Heart right ventricle (tissue), 16 donors: ENCODE measurements around the gene C3. TPM values are rescaled to one million over a fixed set of nuclear protein-coding genes. Genes with fewer than 3 reads are reported as not detected.

Experiments
- ATAC-seq, 8 donors: fragments of 200-7000 bp; cut with Tn5 transposase; one replicate each; pipeline ENCODE4 v1.9.1; 2020; ENCODE audit warnings: mild to moderate bottlenecking in 8 of 8, moderate library complexity in 8 of 8, moderate number of reproducible peaks in 1 of 8
- DNase-seq, 2 donors: peaks; one replicate each; pipeline ENCODE4 v3.0.0-alpha.2; 2020
- H3K27ac ChIP-seq, 10 donors: fragments of 200-600 bp; sonication (generic) in 2 of 10; one replicate each; pipeline versions ENCODE4 v1.5.0 to v1.8.0; 2020 to 2022; ENCODE audit warnings: mild to moderate bottlenecking in 3 of 10
- H3K27me3 ChIP-seq, 7 donors: fragments of 200-600 bp; one replicate each; pipeline ENCODE4 v1.8.0; 2021 to 2022; ENCODE audit warnings: mild to moderate bottlenecking in 2 of 7
- H3K36me3 ChIP-seq, 9 donors: fragments of 200-600 bp; sonication (generic) in 1 of 9; one replicate each; pipeline versions ENCODE4 v1.5.0 to v1.8.0; 2020 to 2022; ENCODE audit warnings: mild to moderate bottlenecking in 2 of 9
- H3K4me1 ChIP-seq, 9 donors: fragments of 200-600 bp; sonication (generic) in 1 of 9; one replicate each; pipeline versions ENCODE4 v1.5.0 to v1.8.0; 2020 to 2022; ENCODE audit warnings: mild to moderate bottlenecking in 4 of 9
- H3K4me3 ChIP-seq, 10 donors: fragments of 200-600 bp; sonication (generic) in 2 of 10; one replicate each; pipeline versions ENCODE4 v1.5.0 to v1.8.0; 2020 to 2022; ENCODE audit warnings: mild to moderate bottlenecking in 7 of 10, moderate library complexity in 2 of 10
- H3K9me3 ChIP-seq, 11 donors: fragments of 200-600 bp in 10 of 11; sonication (generic) in 2 of 11; one replicate each; pipeline versions ENCODE4 v1.5.0 to v1.8.0; 2013 to 2022; ENCODE audit warnings: mild to moderate bottlenecking in 2 of 11, control low read depth in 1 of 11, moderate library complexity in 1 of 11
- CTCF ChIP-seq, 9 donors: fragments of 200-600 bp; sonication (generic) in 2 of 9; IDR thresholded peaks; one replicate each; pipeline versions ENCODE4 v1.5.0 to v1.8.0; 2021 to 2022; ENCODE audit warnings: antibody characterized with exemption in 9 of 9, mild to moderate bottlenecking in 5 of 9, moderate library complexity in 1 of 9
- WGBS, 2 donors: extraction: QIAGEN DNeasy Blood & Tissue Kit; methylation state at CpG; one replicate each; pipeline ENCODE4 v1.1.7; 2013; ENCODE audit warnings: inconsistent platforms in 1 of 2; 5-methylcytosine and 5-hydroxymethylcytosine counted together
- intact Hi-C, 10 donors: fragments of 100-400 bp; cut with DNase I; formaldehyde crosslinking; loops; one replicate each; pipeline versions ENCODE4 v1.11.1 to v1.14.2; 2022
- polyA plus RNA-seq, 2 donors: library from polyadenylated mRNA; stranded (reverse); fragments of 200-250 nt; gene quantifications; one replicate each; pipeline ENCODE4 v1.2.3, GENCODE V29; 2013
- total RNA-seq, 10 donors: library from RNA; stranded (reverse); fragmentation: NEBNext Ultra II Directional in 3 of 10; extraction: Animal tissue kit (Norgen Biotek cat#: 25700) in 3 of 10; gene quantifications; one replicate each; pipeline versions ENCODE4 v1.2.1 to v1.2.4, GENCODE V29; 2021 to 2023
- donor health status: Arrhythmogenic right ventricular cardiomyopathy.
- donor health status: ischemic (EF 13 %, LVEDD 7.1; RV severe dilation, severe dysfunction).
- donor health status: healthy with polysubstance abuse.
- donor health status: DM: no; HTN: yes; CAD: no.
- donor health status: DM: no; HTN: no; CAD: no.
- donor health status: ischemic (EF 25% LVEDD 6.9; RV normal size, moderate dysfunction).
- donor health status: ischemic (EF 25% LVEDD 5.7; RV mildly dilated, moderate dysfunction).
- donor health status: healthy.
- donor health status: DM: yes; HTN: yes; CAD: no.
- donor health status: Ischemic cardiomyopathy.
- donor health status: ischemic (EF 35%, LVEDD 5.7; RV mildly dilated, moderate dysfunction).
- donor health status: nonischemic (EF 11% LVEDD 7.7; RV severe dilation, severe dysfunction).
- donor health status: DM: yes; HTN: yes; CAD: no.
- donor health status: PGD.
- donor health status: ischemic (EF 29% LVEDD 5.4; RV normal size, mild dysfunction).
- donor health status: nonischemic (EF 23%, LVEDD 6.1; RV moderate dilation, normal function).

The C3 gene
- total and polyA plus RNA-seq, 12 donors: 23.0 to 475 (median 170) TPM

DNA sequence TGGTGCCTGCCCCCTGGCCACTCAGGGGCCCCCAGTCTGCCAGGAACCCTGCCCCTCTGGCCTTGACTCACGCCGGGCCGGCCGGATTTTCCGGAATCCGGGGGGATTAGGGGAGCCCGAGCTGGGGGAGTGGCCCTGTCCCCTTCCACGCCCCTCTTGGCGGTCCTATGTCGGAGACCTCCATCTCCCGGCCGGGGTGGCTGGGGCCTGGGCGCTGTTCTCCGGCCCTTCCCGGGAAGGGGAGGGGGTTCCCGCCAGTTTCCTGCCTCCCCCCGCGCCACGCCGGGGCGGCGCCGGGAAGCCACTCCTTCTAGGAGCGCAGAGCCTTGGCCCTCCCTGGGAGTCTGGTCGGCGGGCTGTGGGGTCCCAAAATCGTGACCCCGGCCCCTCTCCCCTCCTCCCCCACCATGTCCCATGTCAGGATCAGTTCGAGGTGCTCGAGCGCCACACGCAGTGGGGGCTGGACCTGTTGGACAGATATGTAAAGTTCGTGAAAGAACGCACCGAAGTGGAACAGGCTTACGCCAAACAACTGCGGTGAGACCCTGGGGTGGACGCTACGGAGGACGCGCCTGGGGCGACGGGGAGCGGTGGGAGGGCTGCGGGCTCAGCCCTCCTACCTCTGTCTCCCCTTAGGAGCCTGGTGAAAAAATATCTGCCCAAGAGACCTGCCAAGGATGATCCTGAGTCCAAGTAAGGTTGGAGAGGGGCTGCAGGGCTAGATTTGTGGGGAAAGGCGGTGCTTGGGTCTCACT, 20.3 kb upstream of the C3 start:
- peak in 6 of 8 donors; percentile 0 to 3 (median 1) for ATAC-seq
- Histone ChIP-seq H3K4me1 (peaks cover 19 to 79% (median 69%) of the 10 kb centered on the region in 9 donors), H3K36me3 (peaks cover 0 to 41% (median 10%) of the 10 kb centered on the region in 9 donors), H3K9me3 (no peaks in the 10 kb centered on the region), H3K27ac (peak overlapping the region; percentile 90 to 99 (median 96)), H3K27me3 (peaks cover 0 to 10% (median 0%) of the 10 kb centered on the region in 7 donors), H3K4me3 (peak overlapping the region; percentile 81 to 97 (median 94))
- 2 to 3% methylated on average over 46 of the region's 46 CpGs for WGBS, 2 donors
- intact Hi-C loops: loop anchor here in 2 of 10 donors (5.0 to 10.0 kb wide), 2 partner anchors 226 to 357 kb away; no protein-coding TSS in a partner anchor
- TF ChIP-seq CTCF (IDR thresholded peaks at IDR 0.05): no peak
- DNase-seq: peak; percentile 73 to 78

DNA sequence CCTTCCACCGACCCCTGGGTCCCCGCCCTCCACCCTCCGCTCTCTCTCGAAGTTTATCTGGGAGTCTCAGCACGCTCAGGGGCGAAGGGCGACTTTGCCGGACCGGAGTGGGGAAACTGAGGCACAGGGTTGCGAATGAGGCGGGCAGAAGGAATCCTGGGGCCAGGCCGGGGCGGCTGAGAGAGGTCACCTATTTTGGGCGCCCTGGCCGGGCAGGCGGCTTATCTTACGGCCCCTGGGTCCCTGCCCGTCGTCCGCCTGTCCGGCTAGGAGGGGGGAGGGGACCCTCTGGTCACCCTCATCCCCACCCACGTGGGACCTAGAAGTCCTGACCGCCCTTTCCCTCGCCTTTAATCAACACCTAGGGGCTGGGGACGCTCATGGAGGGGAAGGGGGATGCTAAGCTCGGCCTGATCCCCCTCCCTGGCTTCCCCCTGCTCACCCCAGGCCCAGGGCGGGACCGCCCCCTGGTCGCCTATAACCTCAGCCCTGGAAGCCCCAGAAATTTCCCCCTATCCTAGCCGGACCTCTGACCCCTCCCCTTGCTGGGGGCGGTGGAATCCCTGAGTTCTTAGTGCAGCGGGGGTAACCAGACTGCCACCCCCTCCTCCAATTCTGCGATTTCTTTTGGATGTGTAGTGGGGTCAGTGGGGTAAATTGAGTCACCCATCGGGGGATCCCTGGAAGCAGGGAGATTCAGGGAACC, 19.6 kb upstream of the C3 start:
- Histone ChIP-seq H3K4me1 (peaks cover 19 to 77% (median 63%) of the 10 kb centered on the region in 9 donors), H3K27ac (peak overlapping the region; percentile 90 to 99 (median 96)), H3K4me3 (peak overlapping the region; percentile 81 to 97 (median 94)), H3K9me3 (no peaks in the 10 kb centered on the region), H3K36me3 (peaks cover 0 to 39% (median 8%) of the 10 kb centered on the region in 9 donors), H3K27me3 (peaks cover 0 to 10% (median 0%) of the 10 kb centered on the region in 7 donors)
- WGBS, 2 donors: 0 to 1% methylated on average over 31 to 33 of the region's 34 CpGs
- TF ChIP-seq CTCF (IDR thresholded peaks at IDR 0.05): no peak
- intact Hi-C loops: loop anchor here in 8 of 10 donors (2.0 to 10.0 kb wide), 10 partner anchors 13 to 655 kb away; partner anchors contain the start of genes ALKBH7 (in 1 of the 8), PSPN (in 1 of the 8) and ZNF557 (in 1 of the 8)
- ATAC-seq (peak in 1 of 8 donors; percentile 7), DNase-seq (peak; percentile 47 to 63)

- Histone ChIP-seq H3K4me3 (peak within 1 kb of the TSS; percentile 81 to 97 (median 94)), H3K4me1 (peaks cover 15 to 73% (median 59%) of the 10 kb centered on the region in 9 donors), H3K27ac (peak within 1 kb of the TSS; percentile 90 to 100 (median 96)), H3K27me3 (peaks cover 0 to 10% (median 0%) of the 10 kb centered on the region in 7 donors), H3K36me3 (peaks cover 0 to 40% (median 8%) of the 10 kb centered on the region in 9 donors), H3K9me3 (no peaks in the 10 kb centered on the region)
- 1% methylated on average over 35 to 47 of the region's 47 CpGs for WGBS, 2 donors
- ATAC-seq (peak; percentile 30 to 66 (median 50)), DNase-seq (peak; percentile 90)
- intact Hi-C loops: loop anchor here in 8 of 10 donors (2.0 to 10.0 kb wide), 9 partner anchors 13 to 655 kb away; partner anchors contain the start of genes ALKBH7 (in 1 of the 8), PSPN (in 1 of the 8) and ZNF557 (in 1 of the 8)
- TF ChIP-seq CTCF (IDR thresholded peaks at IDR 0.05): no peak
Observed at GRCh38 chr19:6739390-6739882, 19.0 kb upstream of the C3 start, which contains the start of gene TRIP10. Gene TRIP10 (plus strand): TSS chr19:6739680. CDS start chr19:6739762, 82 bp downstream.
